ENCODE measurements around the gene NEURL4.

DNA sequence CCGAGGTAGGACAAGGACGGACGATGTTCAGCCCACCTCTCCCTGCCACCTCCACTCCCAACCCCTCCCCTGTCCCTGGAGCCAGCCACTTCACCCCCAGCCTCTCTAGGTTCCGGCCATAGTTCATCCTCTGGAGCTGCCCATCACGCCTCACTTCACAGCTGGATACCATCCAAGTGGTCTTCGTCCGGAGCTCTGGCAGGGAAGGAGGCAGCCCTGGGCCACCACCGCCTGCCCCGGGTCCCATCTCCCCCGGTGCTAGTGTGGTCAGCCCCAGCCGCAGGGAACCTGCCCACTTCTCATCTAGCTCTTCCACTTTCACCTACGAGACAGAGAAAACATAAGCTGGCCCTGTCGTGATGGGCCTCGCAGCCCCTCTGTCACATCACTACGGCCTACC, 7.7 kb downstream of the NEURL4 start:
- no peak for TF ChIP-seq TP53 (CRISPR knock-in tag; IDR thresholded peaks at IDR 0.05)
- no peak for TF ChIP-seq MAFK (IDR thresholded peaks at IDR 0.05; ENCODE audit: partially characterized antibody)
